Kidney (tissue), 14 donors: ENCODE results near the gene LPA. TPM values are rescaled to one million over a fixed set of nuclear protein-coding genes. Genes with fewer than 3 reads are reported as not detected.

Experiments used
- DNase-seq, 5 donors: peaks; one replicate each; pipeline ENCODE4 v3.0.0-alpha.2; 2013 to 2020
- FAIRE-seq: peaks from 2 replicates; lab custom pipeline; 2012; peaks lifted over from hg19 to GRCh38; lab: Jason Lieb, UNC
- H3K27ac ChIP-seq, 2 donors: one replicate each; pipeline ENCODE4 v1.7.0; 2013; ENCODE audit warnings: low read depth in 2 of 2, low read length in 2 of 2, inconsistent platforms in 1 of 2
- H3K27me3 ChIP-seq: one replicate; pipeline ENCODE4 v1.7.1; 2013; ENCODE audit warnings: low read length, inconsistent platforms; ENCODE audit not compliant: control insufficient read depth, insufficient read depth
- H3K36me3 ChIP-seq, 3 donors: one replicate each; pipeline versions ENCODE4 v1.7.0 to v1.7.1; 2013; ENCODE audit warnings: low read length in 3 of 3, control low read depth in 1 of 3, inconsistent platforms in 1 of 3; ENCODE audit not compliant: insufficient read depth in 3 of 3, control insufficient read depth in 2 of 3
- H3K4me1 ChIP-seq, 3 donors: one replicate each; pipeline versions ENCODE4 v1.7.0 to v1.7.1; 2013; ENCODE audit warnings: low read length in 3 of 3, inconsistent platforms in 1 of 3, low read depth in 1 of 3; ENCODE audit not compliant: control insufficient read depth in 2 of 3, insufficient read depth in 2 of 3
- H3K4me3 ChIP-seq, 3 donors: one replicate each; pipeline versions ENCODE4 v1.7.0 to v1.8.1; 2013; ENCODE audit warnings: low read length in 3 of 3, control low read depth in 1 of 3, inconsistent platforms in 1 of 3
- H3K9ac ChIP-seq, 3 donors: one replicate each; pipeline versions ENCODE4 v1.7.0 to v1.7.1; 2013; ENCODE audit warnings: low read length in 3 of 3, control low read depth in 1 of 3, inconsistent platforms in 1 of 3
- H3K9me3 ChIP-seq, 3 donors: one replicate each; pipeline versions ENCODE4 v1.7.0 to v1.7.1; 2013; ENCODE audit warnings: low read length in 3 of 3, control low read depth in 1 of 3, inconsistent platforms in 1 of 3; ENCODE audit not compliant: control insufficient read depth in 2 of 3, insufficient read depth in 1 of 3
- CTCF ChIP-seq: IDR thresholded peaks from 3 replicates; pipeline ENCODE4 v1.5.1; 2012; ENCODE audit warnings: mild to moderate bottlenecking, moderate library complexity, borderline replicate concordance; ENCODE audit not compliant: insufficient read depth; ENCODE audit errors: extremely low read depth
- intact Hi-C: fragments of 100-400 bp; cut with DNase I; formaldehyde crosslinking; loops from one replicate; pipeline ENCODE4 v1.11.1; 2022
- polyA plus RNA-seq: library from polyadenylated mRNA; stranded (reverse); fragments of 350-450 nt; fragmentation: Illumina TruSeq; extraction: RNeasy Lipid Tissue Mini Kit (QIAGEN cat#74804); gene quantifications from one replicate; pipeline ENCODE4 v1.2.3, GENCODE V29; 2014; ENCODE audit warnings: low read depth, low replicate concordance; ENCODE audit not compliant: insufficient read depth
- total RNA-seq: library from RNA; stranded (reverse); fragmentation: NEBNext Ultra II Directional; extraction: Animal tissue kit (Norgen Biotek cat#: 25700); gene quantifications from one replicate; pipeline ENCODE4 v1.2.1, GENCODE V29; 2021
- donor health status: control.
- donor health status: control.
- donor health status: control.
- donor health status: control.
- donor health status: control.
- donor health status: DM: yes; HTN: yes; CAD: no.
- donor health status: Normal renal cell carcinoma (clear cell type).

LPA gene
- total and polyA plus RNA-seq, 2 donors from 2014 or later = not detected

- DNase-seq (no peak), FAIRE-seq (no peak)
- H3K4me1 ChIP-seq = no peaks in the 10 kb centered on the region
- no peak overlapping the region for H3K27ac ChIP-seq
- H3K4me3 ChIP-seq = no peak overlapping the region
- TF ChIP-seq CTCF = no peak
- intact Hi-C loops = no loop called here
- H3K36me3 ChIP-seq = no peaks in the 10 kb centered on the region
- H3K27me3 ChIP-seq = no peaks in the 10 kb centered on the region
- H3K9me3 ChIP-seq = peaks cover 0 to 3% (median 3%) of the 10 kb centered on the region in 3 donors
- no peak overlapping the region for H3K9ac ChIP-seq
Observed at GRCh38 chr6:160668589-160668988, 4.5 kb upstream of the LPA start.

- Histone ChIP-seq H3K27me3 (no peaks in the 10 kb centered on the region), H3K36me3 (no peaks in the 10 kb centered on the region), H3K27ac (no peak overlapping the region), H3K4me1 (no peaks in the 10 kb centered on the region), H3K4me3 (no peak overlapping the region), H3K9ac (no peak overlapping the region), H3K9me3 (peaks cover 0 to 3% (median 0%) of the 10 kb centered on the region in 3 donors)
- intact Hi-C loops = no loop called here
- no peak for FAIRE-seq
- TF ChIP-seq CTCF = peak; percentile 52
- peak in 4 of 5 donors; percentile 24 to 35 (median 28) for DNase-seq
Observed at GRCh38 chr6:160667639-160668481, 3.8 kb upstream of the LPA start.

GRCh38 chr6:160662842-160663241, 1.2 kb downstream of the LPA start:
- Histone ChIP-seq H3K27me3 (no peaks in the 10 kb centered on the region), H3K27ac (no peak overlapping the region), H3K9ac (no peak overlapping the region), H3K4me3 (no peak overlapping the region), H3K9me3 (peaks cover 0 to 2% (median 0%) of the 10 kb centered on the region in 3 donors), H3K4me1 (no peaks in the 10 kb centered on the region), H3K36me3 (no peaks in the 10 kb centered on the region)
- intact Hi-C loops = no loop called here
- FAIRE-seq (no peak), DNase-seq (no peak)
- no peak for TF ChIP-seq CTCF
